A549 treated with ZK216348 at 1 μM for 4 hours (cell line): ENCODE results near the gene TMC8. TPM values are rescaled to one million over a fixed set of nuclear protein-coding genes. Genes with fewer than 3 reads are reported as not detected.

Source experiments
- total RNA-seq: library from RNA; stranded (reverse); fragments of 200-300 nt; extraction: Qiagen RNA extraction; gene quantifications from 5 replicates; pipeline ENCODE4 v1.2.3, GENCODE V29; 2022; ENCODE audit warnings: low read depth

The TMC8 gene, protein sequence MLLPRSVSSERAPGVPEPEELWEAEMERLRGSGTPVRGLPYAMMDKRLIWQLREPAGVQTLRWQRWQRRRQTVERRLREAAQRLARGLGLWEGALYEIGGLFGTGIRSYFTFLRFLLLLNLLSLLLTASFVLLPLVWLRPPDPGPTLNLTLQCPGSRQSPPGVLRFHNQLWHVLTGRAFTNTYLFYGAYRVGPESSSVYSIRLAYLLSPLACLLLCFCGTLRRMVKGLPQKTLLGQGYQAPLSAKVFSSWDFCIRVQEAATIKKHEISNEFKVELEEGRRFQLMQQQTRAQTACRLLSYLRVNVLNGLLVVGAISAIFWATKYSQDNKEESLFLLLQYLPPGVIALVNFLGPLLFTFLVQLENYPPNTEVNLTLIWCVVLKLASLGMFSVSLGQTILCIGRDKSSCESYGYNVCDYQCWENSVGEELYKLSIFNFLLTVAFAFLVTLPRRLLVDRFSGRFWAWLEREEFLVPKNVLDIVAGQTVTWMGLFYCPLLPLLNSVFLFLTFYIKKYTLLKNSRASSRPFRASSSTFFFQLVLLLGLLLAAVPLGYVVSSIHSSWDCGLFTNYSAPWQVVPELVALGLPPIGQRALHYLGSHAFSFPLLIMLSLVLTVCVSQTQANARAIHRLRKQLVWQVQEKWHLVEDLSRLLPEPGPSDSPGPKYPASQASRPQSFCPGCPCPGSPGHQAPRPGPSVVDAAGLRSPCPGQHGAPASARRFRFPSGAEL
- total RNA-seq: 0.18 to 1.2 TPM (median 0.26 TPM) in 5 replicates

DNA sequence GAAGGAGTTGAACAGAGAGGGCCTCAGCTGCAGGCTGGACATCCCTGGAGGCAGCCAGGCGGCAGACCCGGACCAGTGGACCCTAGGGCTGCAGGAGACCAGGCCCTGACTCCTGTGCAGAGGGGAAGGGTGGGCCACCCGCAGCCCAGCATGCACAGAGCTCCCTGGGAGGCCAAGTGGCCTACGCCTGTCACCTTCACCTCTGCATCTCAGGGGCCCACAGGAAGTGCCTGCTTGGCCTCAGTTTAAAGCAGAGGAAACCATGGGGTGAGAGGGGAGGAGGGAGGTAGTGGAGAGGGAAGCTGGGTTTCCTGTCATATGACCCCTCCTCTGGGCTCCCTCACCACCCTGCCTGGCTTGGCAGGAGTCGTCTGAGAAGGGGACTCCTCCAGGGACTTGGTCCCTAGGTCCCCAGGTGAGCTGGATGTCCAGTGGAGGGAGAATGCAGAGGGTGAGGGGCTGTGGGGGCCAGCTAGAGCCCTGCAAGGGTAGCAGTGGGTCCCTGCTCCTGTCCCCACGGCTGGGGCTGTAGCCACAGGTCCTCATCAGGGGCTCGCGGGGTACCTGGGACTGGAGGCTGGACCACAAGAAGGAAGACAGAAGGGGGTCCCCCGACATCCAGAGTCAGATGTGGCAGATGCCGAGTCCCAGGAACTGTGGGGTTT lies at the start of gene TMC8:
Gene TMC8 (plus strand): TSS at position 335 of the 665 bp plus-strand sequence. CDS start 818 bp downstream, outside the sequence.

DNA sequence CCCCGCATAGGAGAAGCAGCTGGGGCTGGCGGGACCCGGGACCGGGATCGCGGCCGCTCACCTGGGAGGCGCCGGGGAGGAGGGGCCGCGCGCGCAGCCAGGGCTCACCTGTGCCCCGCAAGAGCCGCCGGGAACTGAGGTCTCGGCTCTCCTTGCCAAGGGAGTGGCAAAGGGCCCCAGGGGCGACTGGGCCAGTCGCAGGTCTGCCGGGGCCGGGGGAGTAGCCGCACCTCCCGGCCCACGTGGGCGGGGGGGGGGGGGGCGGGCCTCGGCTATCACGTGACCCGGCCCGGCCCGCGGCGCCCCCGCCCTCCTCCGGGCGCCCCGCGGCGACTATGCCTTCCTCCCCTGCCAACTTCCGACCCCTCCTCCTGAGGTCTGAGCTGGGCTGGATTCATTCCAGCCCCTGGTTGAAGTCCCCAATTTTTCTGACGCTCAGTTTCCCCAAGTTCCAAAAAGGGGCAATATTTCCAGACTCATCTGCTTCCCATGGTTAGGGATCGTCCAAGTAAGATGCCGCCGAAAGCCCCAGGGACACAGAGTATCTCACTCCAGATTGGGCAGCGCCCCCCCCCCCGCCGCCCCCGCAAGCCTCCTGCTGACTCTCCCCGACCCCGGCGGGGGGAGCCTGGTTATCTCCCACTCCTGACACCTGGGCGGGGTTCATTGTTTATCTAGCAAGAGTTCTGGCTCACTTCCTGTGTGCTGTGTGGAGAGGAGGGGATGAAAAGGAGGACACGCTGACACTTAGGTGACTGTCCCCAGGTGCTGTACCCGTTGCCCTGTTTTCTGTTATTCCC lies 1.8 kb upstream of the TMC8 start, which contains the start of gene TMC6:
Gene TMC6 (minus strand): TSS at position 205 of the 800 bp plus-strand sequence. CDS start 1,923 bp downstream, outside the sequence.

DNA sequence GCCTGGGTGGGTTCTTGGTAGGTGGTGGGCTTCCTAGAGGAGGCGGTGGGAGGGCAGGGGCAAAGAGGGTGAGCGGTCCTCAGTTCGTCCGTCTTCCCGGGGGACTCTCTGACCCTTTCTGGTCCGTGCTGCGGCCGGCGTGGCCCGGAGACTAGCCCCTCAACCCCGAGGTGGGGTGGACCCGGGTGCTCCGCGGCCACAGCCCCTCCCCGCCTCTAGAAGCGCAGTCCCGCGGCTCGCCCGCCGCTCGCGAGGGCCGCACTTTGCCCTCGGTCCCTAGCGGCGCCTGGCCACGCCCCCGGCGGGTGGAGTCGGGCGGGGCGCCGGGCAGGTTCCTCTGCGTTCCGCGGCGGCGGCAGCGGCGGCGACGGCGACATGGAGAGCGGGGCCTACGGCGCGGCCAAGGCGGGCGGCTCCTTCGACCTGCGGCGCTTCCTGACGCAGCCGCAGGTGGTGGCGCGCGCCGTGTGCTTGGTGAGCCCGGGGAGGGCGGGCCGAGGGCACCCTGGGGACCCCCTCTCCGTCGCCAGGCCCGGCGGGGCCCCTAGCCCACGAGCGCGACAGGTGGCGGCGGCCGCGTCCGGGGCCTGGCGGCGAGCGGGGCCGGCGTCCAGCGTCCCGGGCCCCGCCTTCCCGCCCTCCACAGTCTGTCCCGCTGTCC lies 37.8 kb downstream of the TMC8 start, which contains the start of gene SYNGR2:
Gene SYNGR2 (plus strand): TSS at position 340 of the 661 bp plus-strand sequence. CDS start 36 bp downstream, at position 376.

DNA sequence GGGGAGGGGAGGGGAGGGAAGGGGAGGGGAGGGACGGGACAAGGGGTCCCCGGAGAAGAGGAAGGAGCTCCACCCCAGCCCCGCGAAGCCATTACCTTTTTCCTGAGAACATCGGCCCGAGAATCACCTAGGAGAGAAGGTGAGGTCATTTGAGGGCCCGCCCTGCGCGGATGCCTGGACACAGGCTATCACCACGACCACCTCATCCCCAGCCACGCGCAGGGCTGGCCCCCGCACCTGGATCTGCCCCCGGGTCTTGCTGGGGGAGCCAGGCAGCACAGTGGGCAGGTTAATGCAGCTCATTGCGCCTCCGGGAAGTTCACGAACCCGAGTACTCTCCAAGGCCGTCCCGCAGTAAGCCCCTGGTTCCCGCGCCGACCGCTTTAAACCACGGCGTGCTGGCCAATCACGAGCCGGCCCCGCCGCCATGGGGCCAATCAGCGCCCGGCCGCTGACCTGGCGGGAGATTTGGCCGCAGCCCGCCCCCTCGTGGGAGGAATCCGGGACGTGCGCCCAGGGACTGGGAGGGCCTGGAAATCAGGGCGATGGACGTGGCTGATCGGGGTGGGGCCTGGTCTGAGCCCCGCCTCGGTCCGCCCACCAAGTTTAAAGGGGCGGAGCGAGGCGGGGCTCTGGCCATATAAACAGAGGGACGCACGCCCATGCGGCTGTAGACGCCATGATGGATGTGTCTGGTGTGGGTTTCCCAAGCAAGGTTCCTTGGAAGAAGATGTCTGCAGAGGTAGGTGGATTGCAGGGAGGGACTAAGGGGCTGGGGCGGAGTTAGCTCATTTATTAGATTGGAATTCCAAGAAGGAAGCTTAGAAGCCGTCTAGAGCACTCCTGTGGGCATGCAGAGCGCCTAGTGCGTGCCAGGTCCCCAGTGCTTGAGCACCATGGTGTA lies 56.4 kb downstream of the TMC8 start, which contains the start of the genes AFMID and TK1:
Gene AFMID (plus strand): TSS at position 671 of the 904 bp plus-strand sequence. CDS start 9 bp downstream, at position 680.
Gene TK1 (minus strand): TSS at position 361 of the 904 bp plus-strand sequence. CDS start 58 bp downstream, at position 303.

Other genes starting within 250 kb of the TMC8 start
- gene TNRC6C, start 172.1 kb upstream of the TMC8 start, total RNA-seq: 1.4 to 2.5 TPM (median 2.2 TPM) in 5 replicates
- gene TMC6, start 2.0 kb upstream of the TMC8 start, total RNA-seq: 5.1 to 16.8 TPM (median 12.6 TPM) in 5 replicates
- not detected in 5 replicates for gene C17orf99, start 15.6 kb downstream of the TMC8 start, total RNA-seq
- 103 to 201 TPM (median 187 TPM) in 5 replicates for gene SYNGR2, start 37.8 kb downstream of the TMC8 start, total RNA-seq
- 220 to 241 TPM (median 230 TPM) in 5 replicates for gene TK1, start 56.3 kb downstream of the TMC8 start, total RNA-seq
- 38.2 to 46.2 TPM (median 41.3 TPM) in 5 replicates for gene AFMID, start 56.6 kb downstream of the TMC8 start, total RNA-seq
- 93.1 to 109 TPM (median 98.8 TPM) in 5 replicates for gene BIRC5, start 83.5 kb downstream of the TMC8 start, total RNA-seq
- gene TMEM235, start 100.9 kb downstream of the TMC8 start, total RNA-seq: not detected in 5 replicates
- 28.2 to 46.7 TPM (median 41.0 TPM) in 5 replicates for gene SOCS3, start 229.3 kb downstream of the TMC8 start, total RNA-seq
- gene PGS1, start 247.9 kb downstream of the TMC8 start, total RNA-seq: 15.1 to 29.9 TPM (median 28.6 TPM) in 5 replicates